ENCODE data around the gene FXYD7.

The FXYD7 gene

GRCh38 chr19:35105411-35106290 lies 37.4 kb upstream of the FXYD7 start:
- Mint-ChIP-seq H3K36me3 (ENCODE audit: low read depth) (no peaks in the 10 kb centered on the region), H3K27me3 (ENCODE audit: low read depth) (no peaks in the 10 kb centered on the region), H3K9me3 (peaks cover 7% of the 10 kb centered on the region), H3K4me1 (ENCODE audit: low read depth) (peaks cover 5% of the 10 kb centered on the region), H3K4me3 (no peak overlapping the region), H3K27ac (no peak overlapping the region)

DNA sequence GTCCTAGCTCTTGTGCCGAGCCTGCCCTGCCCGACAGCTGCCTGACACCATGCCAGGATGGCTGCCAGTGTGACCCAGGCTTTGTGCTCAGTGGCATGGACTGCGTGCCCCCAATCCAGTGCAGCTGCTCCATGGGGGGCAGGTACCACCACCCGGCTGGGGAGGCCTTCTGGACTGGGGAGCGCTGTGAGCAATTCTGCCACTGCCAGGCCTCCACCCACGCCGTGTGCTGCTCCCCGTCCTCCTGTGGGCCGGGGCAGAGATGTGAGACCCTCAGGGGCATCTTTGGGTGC lies 36.8 kb upstream of the FXYD7 start:
- no peak overlapping the region for H3K27ac Mint-ChIP-seq
- H3K27me3 Mint-ChIP-seq (ENCODE audit: low read depth): no peaks in the 10 kb centered on the region
- H3K4me1 Mint-ChIP-seq (ENCODE audit: low read depth): peaks cover 5% of the 10 kb centered on the region

DNA sequence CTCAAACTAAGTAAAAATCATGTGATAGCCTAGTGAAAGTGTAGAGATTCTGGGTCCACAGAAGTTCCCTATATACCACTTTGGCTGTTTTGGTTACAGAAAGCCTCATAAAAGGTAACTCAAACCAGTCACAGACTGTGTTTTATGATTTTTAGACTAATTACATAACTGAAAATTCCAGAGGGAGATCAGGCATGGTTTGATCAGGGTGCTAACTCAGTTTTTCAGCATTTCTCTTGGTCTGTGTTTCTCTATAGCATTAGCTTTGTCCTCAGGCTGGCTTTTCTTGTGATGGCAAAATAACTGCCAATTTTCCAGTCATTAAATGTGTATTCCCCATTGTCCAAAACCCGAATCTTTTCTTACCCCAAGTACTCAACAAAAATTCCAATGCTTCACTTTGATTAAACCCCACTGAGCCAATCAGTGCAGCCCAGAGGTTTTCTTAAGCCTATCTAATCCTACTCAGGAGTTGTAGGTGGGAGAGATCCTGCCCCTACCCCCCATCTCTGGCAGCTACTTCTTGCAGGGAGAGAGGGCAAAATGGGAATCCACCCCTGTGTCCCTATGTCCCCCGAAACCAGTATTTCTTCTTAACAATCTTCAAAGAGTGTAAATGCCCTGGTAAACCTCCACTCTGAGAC lies 36.0 kb upstream of the FXYD7 start:
- Mint-ChIP-seq H3K27ac (no peak overlapping the region), H3K9me3 (peaks cover 7% of the 10 kb centered on the region), H3K36me3 (ENCODE audit: low read depth) (no peaks in the 10 kb centered on the region), H3K4me1 (ENCODE audit: low read depth) (peaks cover 6% of the 10 kb centered on the region), H3K4me3 (no peak overlapping the region), H3K27me3 (ENCODE audit: low read depth) (peaks cover 3% of the 10 kb centered on the region)

More for the DNA sequence above, 36.8 kb upstream of the FXYD7 start:
- H3K9me3 Mint-ChIP-seq: peaks cover 7% of the 10 kb centered on the region
- no peak overlapping the region for H3K4me3 Mint-ChIP-seq
- no peaks in the 10 kb centered on the region for H3K36me3 Mint-ChIP-seq (ENCODE audit: low read depth)

GRCh38 chr19:35107545-35107944 lies 35.5 kb upstream of the FXYD7 start:
- H3K36me3 Mint-ChIP-seq (ENCODE audit: low read depth): no peaks in the 10 kb centered on the region
- H3K4me3 Mint-ChIP-seq: no peak overlapping the region
- H3K27ac Mint-ChIP-seq: no peak overlapping the region
- peaks cover 4% of the 10 kb centered on the region for H3K27me3 Mint-ChIP-seq (ENCODE audit: low read depth)
- H3K4me1 Mint-ChIP-seq (ENCODE audit: low read depth): peaks cover 6% of the 10 kb centered on the region
- H3K9me3 Mint-ChIP-seq: peaks cover 7% of the 10 kb centered on the region

DNA sequence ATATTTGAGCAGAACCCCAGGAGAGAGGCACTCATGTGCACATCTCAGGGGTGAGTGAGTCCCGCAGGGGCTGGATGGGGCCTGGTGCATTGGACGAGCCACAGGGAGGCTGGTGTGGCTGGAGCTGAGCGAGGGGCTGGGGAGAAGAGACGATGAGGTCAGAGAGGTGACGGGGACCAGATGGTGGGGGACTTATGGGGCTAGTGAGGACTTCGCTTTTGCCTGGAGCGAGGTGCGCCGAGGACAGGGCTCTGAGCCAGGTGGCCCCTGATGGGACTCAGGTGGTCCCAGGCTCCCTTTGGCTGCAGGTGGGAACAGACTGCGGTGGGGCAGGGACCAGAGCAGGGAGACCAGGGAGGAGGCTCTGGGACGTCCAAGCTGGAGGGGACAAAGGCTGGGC lies 34.3 kb upstream of the FXYD7 start:
- Mint-ChIP-seq H3K4me3 (no peak overlapping the region), H3K36me3 (ENCODE audit: low read depth) (no peaks in the 10 kb centered on the region), H3K27ac (no peak overlapping the region), H3K27me3 (ENCODE audit: low read depth) (peaks cover 4% of the 10 kb centered on the region), H3K9me3 (peaks cover 7% of the 10 kb centered on the region), H3K4me1 (ENCODE audit: low read depth) (peaks cover 6% of the 10 kb centered on the region)

DNA sequence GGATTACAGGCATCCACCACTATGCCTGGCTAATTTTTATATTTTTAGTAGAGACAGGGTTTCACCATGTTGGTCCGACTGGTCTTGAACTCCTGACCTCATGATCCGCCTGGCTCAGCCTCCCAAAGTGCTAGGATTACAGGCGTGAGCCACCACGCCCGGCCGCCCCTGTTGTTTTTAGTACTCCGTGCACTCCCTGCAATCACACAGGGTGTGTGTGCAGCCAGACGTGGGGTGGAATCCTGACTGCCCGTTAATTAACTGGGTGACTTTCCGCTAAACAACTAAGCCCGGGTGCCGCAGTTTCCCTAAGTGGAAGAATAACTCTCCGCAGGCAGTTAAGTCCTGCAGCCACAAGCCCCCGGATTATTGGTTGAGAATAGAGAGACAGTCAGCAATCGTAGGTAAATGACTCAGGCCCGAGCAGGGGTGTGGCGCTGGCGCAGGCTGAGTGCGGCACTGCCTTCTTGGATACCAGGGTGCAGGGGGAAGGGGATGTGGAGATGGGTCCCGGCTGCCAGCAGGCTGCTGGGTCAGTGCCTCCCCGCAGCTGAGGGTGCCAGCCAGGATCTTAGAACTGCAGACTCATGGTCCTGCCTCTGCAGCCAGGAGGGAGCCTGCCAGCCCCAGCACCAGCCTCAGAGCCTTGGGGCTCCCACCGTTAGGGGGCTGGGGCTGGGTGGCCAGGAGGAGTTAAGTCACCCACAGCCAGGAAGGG lies 33.5 kb upstream of the FXYD7 start:
- H3K4me1 Mint-ChIP-seq (ENCODE audit: low read depth): peaks cover 7% of the 10 kb centered on the region
- H3K27ac Mint-ChIP-seq: no peak overlapping the region
- peaks cover 4% of the 10 kb centered on the region for H3K27me3 Mint-ChIP-seq (ENCODE audit: low read depth)
- H3K36me3 Mint-ChIP-seq (ENCODE audit: low read depth): no peaks in the 10 kb centered on the region
- peaks cover 7% of the 10 kb centered on the region for H3K9me3 Mint-ChIP-seq
- no peak overlapping the region for H3K4me3 Mint-ChIP-seq

DNA sequence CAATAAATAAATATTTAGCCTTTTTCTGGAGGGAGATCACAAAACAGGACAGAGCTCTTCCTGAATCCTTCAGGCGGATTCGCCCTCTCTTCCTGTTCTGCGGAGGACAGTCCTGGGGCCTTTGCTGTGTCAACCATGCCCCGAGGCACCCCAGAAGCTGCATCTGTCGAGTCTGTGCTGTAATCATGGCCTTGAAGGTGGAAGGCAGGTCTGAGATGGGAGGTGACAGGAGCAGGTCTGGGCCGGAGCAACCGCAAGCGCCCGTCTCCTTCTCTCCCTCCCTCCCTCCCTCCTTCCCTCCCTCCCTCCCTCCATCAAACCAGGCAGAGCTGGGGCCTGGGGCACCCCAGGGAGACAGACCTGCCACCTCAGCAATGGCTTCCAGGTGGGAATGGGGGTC lies 32.1 kb upstream of the FXYD7 start:
- Mint-ChIP-seq H3K27ac (no peak overlapping the region), H3K4me3 (no peak overlapping the region), H3K9me3 (peaks cover 7% of the 10 kb centered on the region), H3K36me3 (ENCODE audit: low read depth) (no peaks in the 10 kb centered on the region), H3K4me1 (ENCODE audit: low read depth) (peaks cover 10% of the 10 kb centered on the region), H3K27me3 (ENCODE audit: low read depth) (peaks cover 4% of the 10 kb centered on the region)

GRCh38 chr19:35112995-35113688 lies 29.9 kb upstream of the FXYD7 start:
- H3K36me3 Mint-ChIP-seq (ENCODE audit: low read depth): no peaks in the 10 kb centered on the region
- no peaks in the 10 kb centered on the region for H3K9me3 Mint-ChIP-seq
- H3K27me3 Mint-ChIP-seq (ENCODE audit: low read depth): peaks cover 10% of the 10 kb centered on the region
- no peak overlapping the region for H3K4me3 Mint-ChIP-seq
- H3K27ac Mint-ChIP-seq: no peak overlapping the region
- peaks cover 5% of the 10 kb centered on the region for H3K4me1 Mint-ChIP-seq (ENCODE audit: low read depth)

DNA sequence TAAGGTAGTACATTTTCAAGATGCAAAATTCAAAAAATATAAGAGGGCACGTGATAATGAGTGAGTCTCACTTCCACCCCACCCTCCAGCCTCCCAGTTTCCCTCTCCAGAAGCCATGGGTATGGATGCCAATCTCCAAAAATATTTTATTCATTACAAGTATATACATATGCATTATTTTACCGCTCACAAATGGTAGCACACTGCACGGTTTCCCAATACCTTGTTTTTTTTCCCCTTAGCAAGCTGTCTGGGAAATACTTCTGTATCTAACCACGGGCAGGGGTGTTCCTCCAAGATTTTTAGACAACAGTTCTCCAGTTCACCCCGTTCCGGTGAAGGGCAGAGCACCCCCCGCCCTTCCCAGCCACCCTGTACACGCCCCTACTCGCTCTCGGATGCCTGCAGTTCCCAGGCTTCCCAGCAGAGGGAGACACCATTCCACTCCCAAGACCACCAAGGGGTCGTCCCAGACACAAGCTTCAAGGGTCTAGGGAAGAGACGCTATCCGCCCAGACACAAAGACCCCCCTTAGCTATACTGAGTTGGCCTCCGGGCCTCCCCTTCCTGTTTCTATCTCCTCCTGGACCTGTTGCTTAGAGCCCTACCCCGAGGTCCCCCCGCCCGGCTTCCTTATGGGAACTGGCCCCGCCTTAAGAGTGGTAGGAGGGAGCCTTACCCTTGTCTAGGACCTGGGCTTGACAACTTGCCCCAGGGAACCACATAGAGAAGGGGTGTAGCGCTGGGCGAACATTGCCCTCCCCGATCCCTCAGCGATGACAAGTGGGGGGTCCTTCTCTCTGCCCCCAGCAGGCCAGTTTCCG lies 28.5 kb upstream of the FXYD7 start:
- Mint-ChIP-seq H3K4me1 (ENCODE audit: low read depth) (peaks cover 5% of the 10 kb centered on the region), H3K27me3 (ENCODE audit: low read depth) (peaks cover 10% of the 10 kb centered on the region), H3K27ac (no peak overlapping the region), H3K9me3 (no peaks in the 10 kb centered on the region), H3K4me3 (no peak overlapping the region), H3K36me3 (ENCODE audit: low read depth) (no peaks in the 10 kb centered on the region)

DNA sequence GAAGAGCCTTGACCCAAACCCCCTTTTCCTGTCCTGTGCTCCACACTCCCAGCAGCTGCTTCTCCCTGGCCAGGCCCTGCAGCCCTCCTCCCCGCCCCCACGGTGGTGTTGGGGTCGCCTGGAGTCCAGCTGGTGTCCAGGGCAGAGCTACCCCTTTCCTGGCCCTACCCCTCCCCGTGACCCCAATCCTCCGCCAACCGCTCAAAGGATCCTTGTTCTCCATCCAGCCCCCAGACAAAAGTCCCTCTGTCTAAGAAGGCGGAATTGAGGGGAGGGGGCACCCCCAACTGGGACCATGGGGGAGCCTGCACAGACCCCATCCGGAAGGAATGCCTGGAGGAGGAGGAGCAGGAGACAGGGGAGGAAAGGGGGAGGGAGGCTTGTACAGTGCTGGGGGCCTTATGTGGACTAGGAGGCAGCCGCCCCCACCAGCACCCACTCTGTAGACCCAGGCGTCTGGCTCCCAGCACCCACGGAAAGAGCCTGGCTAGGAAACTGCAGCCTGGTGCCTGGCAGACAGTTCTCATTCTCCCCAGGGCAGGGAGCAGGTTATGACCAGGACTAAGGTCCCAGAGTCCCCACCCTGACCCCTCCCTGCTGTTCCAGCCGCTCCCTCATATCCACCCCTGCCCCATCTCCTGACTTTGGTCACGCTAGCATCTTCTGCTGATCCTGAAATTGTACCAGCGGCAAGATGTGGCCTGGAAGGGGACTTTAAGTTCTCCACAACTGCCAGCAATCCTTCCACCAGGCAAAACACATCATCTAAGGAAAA lies 27.7 kb upstream of the FXYD7 start, which contains the start of gene FXYD3:
Gene FXYD3 (plus strand): TSS at position 647 of the 775 bp plus-strand sequence. CDS start 3,554 bp downstream, outside the sequence.
- Mint-ChIP-seq H3K27ac (no peak within 1 kb of the TSS), H3K4me3 (no peak within 1 kb of the TSS), H3K9me3 (no peaks in the 10 kb centered on the region), H3K4me1 (ENCODE audit: low read depth) (peaks cover 5% of the 10 kb centered on the region), H3K36me3 (ENCODE audit: low read depth) (no peaks in the 10 kb centered on the region), H3K27me3 (ENCODE audit: low read depth) (peaks cover 10% of the 10 kb centered on the region)

- H3K4me3 Mint-ChIP-seq: no peak overlapping the region
- H3K9me3 Mint-ChIP-seq: no peaks in the 10 kb centered on the region
- peaks cover 10% of the 10 kb centered on the region for H3K27me3 Mint-ChIP-seq (ENCODE audit: low read depth)
- H3K27ac Mint-ChIP-seq: no peak overlapping the region
- H3K36me3 Mint-ChIP-seq (ENCODE audit: low read depth): no peaks in the 10 kb centered on the region
- H3K4me1 Mint-ChIP-seq (ENCODE audit: low read depth): peaks cover 5% of the 10 kb centered on the region
These were observed 26.8 kb upstream of the FXYD7 start for GRCh38 chr19:35116072-35116801.

- peaks cover 3% of the 10 kb centered on the region for H3K4me1 Mint-ChIP-seq (ENCODE audit: low read depth)
- peaks cover 6% of the 10 kb centered on the region for H3K27me3 Mint-ChIP-seq (ENCODE audit: low read depth)
- H3K27ac Mint-ChIP-seq: no peak overlapping the region
- H3K4me3 Mint-ChIP-seq: no peak overlapping the region
- no peaks in the 10 kb centered on the region for H3K36me3 Mint-ChIP-seq (ENCODE audit: low read depth)
- H3K9me3 Mint-ChIP-seq: no peaks in the 10 kb centered on the region
These were observed 25.9 kb upstream of the FXYD7 start for GRCh38 chr19:35117116-35117515.

GRCh38 chr19:35117799-35118198 lies 25.3 kb upstream of the FXYD7 start:
- no peaks in the 10 kb centered on the region for H3K9me3 Mint-ChIP-seq
- H3K27ac Mint-ChIP-seq: no peak overlapping the region
- H3K27me3 Mint-ChIP-seq (ENCODE audit: low read depth): peaks cover 6% of the 10 kb centered on the region
- peaks cover 3% of the 10 kb centered on the region for H3K4me1 Mint-ChIP-seq (ENCODE audit: low read depth)
- no peak overlapping the region for H3K4me3 Mint-ChIP-seq
- no peaks in the 10 kb centered on the region for H3K36me3 Mint-ChIP-seq (ENCODE audit: low read depth)
